ENCODE measurements around the gene ABT1. TPM values are rescaled to one million over a fixed set of nuclear protein-coding genes. Genes with fewer than 3 reads are reported as not detected.
A peak's percentile ranks its signal among the peaks of the same experiment; 100 is the strongest.
"Not testable (repeated sequence)": the region's sequence is repeated elsewhere in the genome, so short reads cannot be mapped to it uniquely, and the experiment has no call there.

Gene ABT1
- 12.6 TPM for total RNA-seq

- DNase-seq (ENCODE audit: low spot score in 2 of 2) (peak; percentile 85 to 95), FAIRE-seq (peak; percentile 15)
Measured at GRCh38 chr6:26596579-26597388, at the start of gene ABT1. ABT1 (plus strand) TSS chr6:26596953; CDS start chr6:26596983, 30 bp downstream.

GRCh38 chr6:26547363-26547762, 49.4 kb upstream of the ABT1 start:
- FAIRE-seq; DNase-seq (ENCODE audit: low spot score in 2 of 2): not testable (repeated sequence)

- DNase-seq (ENCODE audit: low spot score in 2 of 2): peak in 1 of 2 donors; percentile 47
Measured at GRCh38 chr6:26550250-26550993, 46.3 kb upstream of the ABT1 start.

GRCh38 chr6:26552205-26552604, 44.5 kb upstream of the ABT1 start:
- DNase-seq (ENCODE audit: low spot score in 2 of 2) (no peak), FAIRE-seq (no peak)

More at GRCh38 chr6:26550250-26550993, 46.3 kb upstream of the ABT1 start:
- no peak for FAIRE-seq

- DNase-seq (ENCODE audit: low spot score in 2 of 2) (no peak), FAIRE-seq (no peak)
Measured at GRCh38 chr6:26552640-26553188, 44.0 kb upstream of the ABT1 start.

GRCh38 chr6:26553264-26553634, 43.5 kb upstream of the ABT1 start:
- FAIRE-seq: no peak
- peak; percentile 65 to 76 for DNase-seq (ENCODE audit: low spot score in 2 of 2)

- no peak for FAIRE-seq
Measured at GRCh38 chr6:26553635-26554446, 42.9 kb upstream of the ABT1 start.

GRCh38 chr6:26554447-26554696, 42.4 kb upstream of the ABT1 start:
- FAIRE-seq: no peak
- no peak for DNase-seq (ENCODE audit: low spot score in 2 of 2)

More at GRCh38 chr6:26553635-26554446, 42.9 kb upstream of the ABT1 start:
- DNase-seq (ENCODE audit: low spot score in 2 of 2): peak in 1 of 2 donors; percentile 48

- FAIRE-seq: no peak
- DNase-seq (ENCODE audit: low spot score in 2 of 2): no peak
Measured at GRCh38 chr6:26554697-26555504, 41.9 kb upstream of the ABT1 start.

- DNase-seq (ENCODE audit: low spot score in 2 of 2) (no peak), FAIRE-seq (no peak)
Measured at GRCh38 chr6:26555505-26556262, 41.1 kb upstream of the ABT1 start.

GRCh38 chr6:26556263-26557070, 40.3 kb upstream of the ABT1 start:
- FAIRE-seq (no peak), DNase-seq (ENCODE audit: low spot score in 2 of 2) (no peak)

GRCh38 chr6:26561533-26562466, 35.0 kb upstream of the ABT1 start:
- DNase-seq (ENCODE audit: low spot score in 2 of 2) (no peak), FAIRE-seq (no peak)

GRCh38 chr6:26563488-26563887, 33.3 kb upstream of the ABT1 start:
- no peak for FAIRE-seq
- DNase-seq (ENCODE audit: low spot score in 2 of 2): no peak

GRCh38 chr6:26568601-26569432, 27.9 kb upstream of the ABT1 start:
- DNase-seq (ENCODE audit: low spot score in 2 of 2) (peak; percentile 83 to 87), FAIRE-seq (peak; percentile 77)

GRCh38 chr6:26569433-26569764, 27.4 kb upstream of the ABT1 start:
- no peak for DNase-seq (ENCODE audit: low spot score in 2 of 2)
- no peak for FAIRE-seq

GRCh38 chr6:26570027-26570809, 26.5 kb upstream of the ABT1 start:
- FAIRE-seq: no peak
- no peak for DNase-seq (ENCODE audit: low spot score in 2 of 2)
